CD4-positive, alpha-beta T cell treated with Interleukin-10 for 1 hour (primary cell): ENCODE data around the gene SERHL2.
"Not testable (repeated sequence)": the region's sequence is repeated elsewhere in the genome, so short reads cannot be mapped to it uniquely, and the experiment has no call there.

Source experiments
- DNase-seq: peaks from one replicate; pipeline ENCODE4 v3.0.0-alpha.2; 2020

Gene SERHL2

GRCh38 chr22:42575996-42576574 is 22.3 kb downstream of the SERHL2 start:
- not testable (repeated sequence) for DNase-seq

GRCh38 chr22:42577141-42577540 is 23.4 kb downstream of the SERHL2 start:
- DNase-seq: not testable (repeated sequence)

- no peak for DNase-seq
These were observed 24.0 kb downstream of the SERHL2 start for GRCh38 chr22:42577623-42578240.

GRCh38 chr22:42580040-42580439 is 26.3 kb downstream of the SERHL2 start:
- DNase-seq: not testable (repeated sequence)

- DNase-seq: not testable (repeated sequence)
These were observed 27.5 kb downstream of the SERHL2 start for GRCh38 chr22:42581194-42581761.

GRCh38 chr22:42581762-42582716 is 28.3 kb downstream of the SERHL2 start:
- DNase-seq: peak; percentile 81

- DNase-seq: no peak
These were observed 29.2 kb downstream of the SERHL2 start for GRCh38 chr22:42582987-42583386.

GRCh38 chr22:42584364-42584940 is 30.7 kb downstream of the SERHL2 start:
- DNase-seq: no peak

GRCh38 chr22:42585096-42585495 is 31.3 kb downstream of the SERHL2 start:
- DNase-seq: no peak

GRCh38 chr22:42586381-42586780 is 32.6 kb downstream of the SERHL2 start:
- no peak for DNase-seq

- no peak for DNase-seq
These were observed 33.9 kb downstream of the SERHL2 start for GRCh38 chr22:42587588-42588175.

- DNase-seq: no peak
These were observed 38.2 kb downstream of the SERHL2 start for GRCh38 chr22:42591987-42592386.

- DNase-seq: no peak
These were observed 41.7 kb downstream of the SERHL2 start for GRCh38 chr22:42595434-42595833.

GRCh38 chr22:42596336-42596735 is 42.6 kb downstream of the SERHL2 start:
- no peak for DNase-seq

- DNase-seq: no peak
These were observed 43.2 kb downstream of the SERHL2 start for GRCh38 chr22:42596863-42597530.

GRCh38 chr22:42601879-42602465 is 48.2 kb downstream of the SERHL2 start:
- no peak for DNase-seq

- DNase-seq: no peak
These were observed 48.7 kb downstream of the SERHL2 start for GRCh38 chr22:42602470-42602869.

GRCh38 chr22:42603427-42603826 is 49.7 kb downstream of the SERHL2 start:
- DNase-seq: no peak

- DNase-seq: no peak
These were observed 50.6 kb downstream of the SERHL2 start for GRCh38 chr22:42604403-42604802.

- not testable (repeated sequence) for DNase-seq
These were observed 53.9 kb downstream of the SERHL2 start for GRCh38 chr22:42607641-42608040.

GRCh38 chr22:42608136-42608822 is 54.5 kb downstream of the SERHL2 start:
- DNase-seq: no peak
